Stimulated activated CD4-positive, alpha-beta T cell treated with anti-CD3 and anti-CD28 coated beads, TNF-alpha, amount 100 ng/mL, for 24 hours (primary cell): ENCODE results near the gene PARD3.
"Not testable (repeated sequence)": the region's sequence is repeated elsewhere in the genome, so short reads cannot be mapped to it uniquely, and the experiment has no call there.

Source experiments
- DNase-seq, 3 experiments: peaks; one replicate each; pipeline ENCODE4 v3.0.0-alpha.2; 2020; ENCODE audit warnings: low read depth in 3 of 3

The PARD3 gene

DNA sequence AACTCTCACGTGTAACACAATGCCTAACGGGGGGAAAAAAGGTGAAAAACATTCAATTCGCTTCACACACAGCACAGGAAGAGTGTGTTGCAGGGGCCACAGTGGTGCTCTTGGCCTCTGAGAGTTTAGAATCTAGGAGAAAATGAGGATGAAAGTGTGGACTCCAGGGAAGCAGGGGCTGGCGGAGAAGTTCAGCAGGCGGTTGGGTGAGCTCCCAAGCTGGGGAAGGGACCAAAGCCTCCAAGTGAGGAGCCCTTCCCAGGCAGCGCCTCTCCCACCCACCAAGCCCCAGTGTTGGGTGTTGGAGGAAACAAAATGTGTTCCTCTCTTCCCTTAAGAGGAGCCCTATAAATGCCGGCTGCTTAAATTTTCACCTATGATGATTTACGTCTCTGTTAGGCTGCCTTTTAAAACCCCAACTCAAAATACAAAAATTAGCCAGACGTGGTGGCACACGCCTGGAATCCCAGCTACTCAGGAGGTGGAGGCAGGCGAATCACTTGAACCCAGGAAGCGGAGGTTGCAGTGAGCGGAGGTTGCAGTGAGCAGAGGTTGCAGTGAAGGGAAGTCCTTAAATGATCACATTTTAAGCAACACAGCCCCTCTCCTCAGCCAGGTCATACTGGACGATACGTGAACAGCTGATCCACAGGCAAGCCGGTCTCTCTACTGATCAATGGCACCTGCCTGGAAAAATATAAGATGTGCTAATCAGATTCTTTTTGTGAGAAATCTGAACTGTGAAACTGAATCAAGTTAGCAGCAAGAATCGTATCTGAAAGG lies 735.2 kb downstream of the PARD3 start:
- no peak for DNase-seq

GRCh38 chr10:34078745-34079470 lies 736.2 kb downstream of the PARD3 start:
- DNase-seq = no peak

GRCh38 chr10:34078017-34078744 lies 736.9 kb downstream of the PARD3 start:
- DNase-seq = no peak

GRCh38 chr10:34076443-34076842 lies 738.7 kb downstream of the PARD3 start:
- DNase-seq = no peak

DNA sequence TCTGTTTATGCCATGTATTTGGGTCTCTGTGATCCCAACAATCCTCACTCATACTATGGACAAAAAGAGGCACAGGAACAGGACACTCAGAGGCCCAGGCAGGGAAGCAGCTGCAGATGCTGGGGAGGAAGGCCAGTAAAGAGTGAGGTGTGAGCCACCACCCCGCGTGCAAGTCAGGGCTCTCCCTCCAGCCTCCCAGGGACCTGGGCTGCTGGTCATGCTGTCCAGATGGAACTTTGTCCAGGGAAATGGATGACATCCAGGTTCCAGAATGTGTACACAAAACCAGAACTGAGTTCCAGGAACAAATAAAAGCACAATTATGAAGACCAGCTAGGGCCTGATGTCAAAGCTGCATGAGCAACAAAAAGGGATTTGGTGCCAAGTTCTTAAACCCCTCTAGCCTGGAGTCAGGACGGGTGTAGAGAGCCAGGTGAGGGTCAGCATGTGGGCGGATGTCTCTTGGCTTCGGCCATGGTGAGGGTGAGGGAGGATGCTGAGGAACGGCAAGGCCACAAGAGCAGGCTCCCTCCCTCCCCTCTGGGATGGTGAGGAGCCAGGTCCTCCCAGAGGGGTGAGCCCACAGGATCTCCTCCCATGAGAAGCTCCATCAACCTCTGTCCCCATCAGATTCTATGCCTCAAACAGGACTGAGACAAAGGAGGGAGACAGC lies 739.7 kb downstream of the PARD3 start:
- DNase-seq = no peak

- no peak for DNase-seq
Measured at GRCh38 chr10:34074051-34074450, 741.0 kb downstream of the PARD3 start.

GRCh38 chr10:34067741-34068140 lies 747.4 kb downstream of the PARD3 start:
- not testable (repeated sequence) for DNase-seq

GRCh38 chr10:34063592-34063991 lies 751.5 kb downstream of the PARD3 start:
- DNase-seq = no peak

DNA sequence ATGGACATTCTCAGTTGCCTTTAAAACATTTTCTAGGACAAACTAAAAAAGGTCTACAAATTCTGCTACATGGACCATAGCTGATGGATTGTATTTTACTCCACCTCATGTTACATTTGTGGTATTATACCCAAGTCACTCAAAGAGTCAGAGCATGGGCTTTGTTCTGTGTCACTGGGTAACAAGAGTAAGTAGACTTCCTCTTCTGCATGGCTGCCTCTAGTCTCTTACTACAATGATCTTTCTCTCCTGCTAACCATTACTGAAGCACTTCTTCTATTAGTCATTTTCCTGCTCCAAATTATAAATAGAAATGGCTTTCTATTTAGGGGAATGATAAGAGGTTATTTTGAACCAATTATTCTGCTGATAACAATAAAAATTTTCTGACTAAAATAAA lies 753.3 kb downstream of the PARD3 start:
- DNase-seq = no peak
